IPS DF 4.7 (cell line): ENCODE results near the gene ZNF503.
"Not testable (repeated sequence)": the region's sequence is repeated elsewhere in the genome, so short reads cannot be mapped to it uniquely, and the experiment has no call there.

Experiments used
- DNase-seq: peaks from one replicate; pipeline ENCODE4 v3.0.0-alpha.2; 2013; ENCODE audit warnings: low spot score; ENCODE audit errors: extremely low read depth

Gene ZNF503

GRCh38 chr10:75395932-75396630, 5.5 kb downstream of the ZNF503 start:
- no peak for DNase-seq

- no peak for DNase-seq
Observed at GRCh38 chr10:75395066-75395931, 6.3 kb downstream of the ZNF503 start.

DNA sequence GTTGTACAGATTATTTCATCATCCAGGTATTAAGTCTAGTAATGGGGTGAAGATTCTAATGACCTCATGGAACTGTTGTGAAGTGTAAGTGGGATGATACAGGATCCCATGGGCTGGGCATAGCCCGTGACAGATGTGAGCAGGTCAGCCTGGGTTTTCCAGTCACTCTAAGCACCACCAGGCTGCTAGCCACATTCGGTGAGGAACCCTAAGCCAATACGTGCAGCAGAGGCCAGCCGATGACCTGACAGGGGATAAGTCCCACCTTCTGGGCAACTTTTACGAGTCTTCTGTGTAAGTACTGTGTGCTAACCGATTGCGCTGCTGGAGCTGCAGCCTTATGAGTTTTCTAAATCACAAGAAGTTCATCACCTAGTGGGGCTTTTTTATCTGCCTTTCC, 7.3 kb downstream of the ZNF503 start:
- DNase-seq = no peak

DNA sequence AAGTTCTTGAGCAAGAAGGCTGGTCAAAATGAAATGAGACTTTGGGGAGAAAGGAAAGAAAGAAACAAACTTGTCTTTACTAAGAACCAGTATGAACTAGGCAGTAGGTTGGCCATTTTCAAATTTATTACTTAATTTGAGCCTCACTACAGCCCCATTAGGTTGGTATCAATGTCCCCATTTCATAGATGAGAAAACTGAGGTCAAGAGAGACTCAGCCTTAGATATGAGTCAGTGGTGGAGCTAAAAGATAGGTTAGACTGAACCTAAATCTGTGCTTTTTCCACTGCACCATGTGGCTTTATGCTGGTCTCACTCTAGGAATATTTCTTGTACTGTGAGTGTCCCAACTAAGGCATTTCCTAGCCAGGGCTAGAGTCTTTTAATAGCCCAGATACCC, 8.8 kb downstream of the ZNF503 start:
- DNase-seq = no peak

- DNase-seq = no peak
Observed at GRCh38 chr10:75392271-75392670, 9.3 kb downstream of the ZNF503 start.

DNA sequence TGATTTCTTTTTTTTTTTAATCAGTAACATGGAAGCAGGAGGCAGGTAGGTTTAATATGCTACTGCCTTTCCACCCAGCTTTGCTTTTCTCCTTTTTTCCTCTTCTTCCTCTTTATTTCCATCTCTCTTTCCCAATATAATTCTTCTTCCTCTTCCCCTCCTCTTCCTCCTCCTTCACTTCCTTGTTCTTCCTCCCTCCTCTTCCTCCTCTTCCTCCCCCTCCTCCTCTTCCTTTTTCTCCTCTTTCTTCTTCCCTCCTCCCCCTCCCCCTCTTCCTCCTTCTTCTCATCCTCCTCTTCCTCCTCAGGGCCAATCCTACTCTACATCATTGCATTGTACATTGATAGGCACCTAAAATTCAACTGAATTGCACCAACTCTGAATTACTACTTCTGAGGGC, 11.4 kb downstream of the ZNF503 start:
- no peak for DNase-seq

DNA sequence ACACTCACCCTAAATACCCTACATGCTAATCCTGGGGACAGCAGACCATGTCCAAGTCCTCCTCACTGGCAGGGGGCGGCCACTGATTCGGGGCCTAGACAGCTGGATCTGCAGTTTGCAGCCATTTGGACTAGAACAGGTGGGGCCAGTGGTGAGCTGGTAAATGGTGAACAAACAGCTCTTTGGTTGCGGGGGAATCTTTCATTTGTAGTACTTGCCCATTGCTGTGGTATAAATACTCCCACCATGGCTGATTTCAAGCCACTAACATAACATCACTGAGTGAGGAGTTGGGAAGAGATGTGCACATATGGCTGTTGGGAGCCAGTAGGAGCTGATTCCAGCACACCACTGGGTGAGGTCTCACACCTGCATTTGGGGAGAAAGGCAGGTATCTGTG, 13.5 kb downstream of the ZNF503 start:
- no peak for DNase-seq

- no peak for DNase-seq
Observed at GRCh38 chr10:75386128-75386527, 15.4 kb downstream of the ZNF503 start.

- DNase-seq = no peak
Observed at GRCh38 chr10:75379817-75380216, 21.7 kb downstream of the ZNF503 start.

- no peak for DNase-seq
Observed at GRCh38 chr10:75379212-75379724, 22.3 kb downstream of the ZNF503 start.

GRCh38 chr10:75378379-75378778, 23.2 kb downstream of the ZNF503 start:
- no peak for DNase-seq

- DNase-seq = no peak
Observed at GRCh38 chr10:75377869-75378268, 23.7 kb downstream of the ZNF503 start.

GRCh38 chr10:75375838-75376237, 25.7 kb downstream of the ZNF503 start:
- DNase-seq = no peak

GRCh38 chr10:75371010-75371409, 30.6 kb downstream of the ZNF503 start:
- DNase-seq = no peak

DNA sequence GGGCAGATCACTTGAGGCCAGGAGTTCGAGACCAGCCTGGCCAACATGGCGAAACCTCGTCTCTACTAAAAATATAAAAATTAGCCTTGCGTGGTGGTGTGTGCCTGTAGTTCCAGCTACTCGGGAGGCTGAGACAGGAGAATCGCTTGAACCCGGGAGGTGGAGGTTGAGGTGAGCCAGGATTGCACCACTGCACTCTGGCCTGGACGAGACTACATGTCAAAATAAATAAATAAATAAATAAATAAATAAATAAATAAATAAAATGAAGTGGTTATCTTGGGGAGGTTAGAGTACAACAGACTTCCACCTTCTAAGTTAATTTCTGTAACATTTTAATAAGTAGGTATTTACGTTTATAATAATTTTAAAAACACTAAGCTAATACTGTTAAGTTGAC, 31.7 kb downstream of the ZNF503 start:
- DNase-seq = not testable (repeated sequence)

GRCh38 chr10:75367901-75368300, 33.7 kb downstream of the ZNF503 start:
- no peak for DNase-seq

DNA sequence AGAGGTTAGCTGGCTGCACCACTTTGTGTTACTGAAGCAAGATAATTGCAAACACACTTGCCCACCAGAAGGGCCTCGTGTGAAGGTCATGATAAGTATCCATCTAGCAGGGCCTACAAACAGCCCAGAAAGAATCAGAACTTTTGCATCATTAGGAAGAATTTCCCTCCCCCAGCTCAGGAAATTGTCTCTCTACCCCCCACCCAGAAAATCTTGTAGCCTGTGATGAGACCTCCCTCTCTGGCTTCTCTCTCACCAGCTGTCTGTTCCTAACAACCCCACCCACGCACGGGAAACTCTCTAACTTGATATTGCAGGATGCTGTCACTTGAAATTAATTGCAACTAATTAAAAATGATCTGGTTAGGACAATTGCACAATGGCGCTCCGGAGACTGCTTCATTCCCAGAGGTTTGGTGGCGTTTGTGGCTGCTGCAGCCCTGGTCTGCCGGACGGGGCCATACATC, 34.5 kb downstream of the ZNF503 start:
- DNase-seq = no peak

DNA sequence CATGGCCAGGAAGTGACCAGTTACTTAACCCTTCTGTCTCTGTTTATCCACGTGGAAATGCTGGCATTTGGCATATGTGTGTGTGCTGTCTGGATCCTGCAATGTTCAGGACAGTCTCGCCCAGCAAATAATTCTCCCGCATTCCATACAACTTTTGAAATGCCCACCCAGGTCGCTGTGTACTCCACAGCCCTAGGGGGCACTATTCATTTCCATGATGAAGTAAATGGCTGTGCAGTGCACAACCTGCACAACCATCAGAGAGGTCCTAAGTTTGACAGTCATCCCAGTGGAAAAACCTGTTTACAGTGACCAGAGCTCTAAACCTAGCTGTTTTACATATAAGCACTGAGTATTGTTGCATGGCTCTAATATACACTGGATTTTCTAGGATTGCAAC, 38.1 kb downstream of the ZNF503 start:
- no peak for DNase-seq

DNA sequence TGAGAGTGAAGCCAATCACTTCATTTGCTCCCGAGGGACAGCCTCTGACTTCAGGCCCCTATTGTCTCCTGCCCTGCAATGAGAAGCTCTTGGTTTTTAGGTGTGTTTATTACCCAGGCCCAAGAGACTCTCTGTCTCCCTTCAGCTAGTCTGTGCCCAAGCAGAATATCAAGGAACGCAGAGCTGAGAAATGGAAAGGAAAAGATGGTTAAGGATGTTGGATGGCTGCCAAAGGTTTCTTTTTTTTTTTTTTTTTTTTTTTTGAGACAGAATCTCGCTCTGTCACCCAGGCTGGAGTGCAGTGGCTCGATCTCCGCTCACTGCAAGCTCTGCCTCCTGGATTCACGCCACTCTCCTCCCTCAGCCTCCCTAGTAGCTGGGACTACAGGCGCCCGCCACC, 41.7 kb downstream of the ZNF503 start:
- DNase-seq = not testable (repeated sequence)

- DNase-seq = no peak
Observed at GRCh38 chr10:75358835-75359421, 42.6 kb downstream of the ZNF503 start.

DNA sequence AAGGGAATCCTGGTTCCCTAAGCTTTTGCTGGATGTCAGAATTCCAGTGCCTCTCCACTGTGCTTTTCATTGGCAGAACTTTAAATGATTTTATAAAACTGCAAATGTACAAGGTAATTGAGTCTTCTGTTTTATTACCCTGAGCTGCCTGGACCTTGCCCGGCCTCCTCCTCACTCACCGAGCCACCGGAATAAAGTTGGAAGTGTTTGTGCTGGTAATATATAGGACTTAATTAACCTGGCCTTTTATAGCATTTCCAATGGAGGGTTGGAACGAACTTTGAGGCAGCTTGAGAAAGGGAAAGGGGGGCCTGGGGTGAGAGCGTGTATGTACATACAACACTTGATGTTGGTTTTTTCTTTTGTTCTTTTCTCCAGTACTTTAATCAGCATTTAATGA, 43.4 kb downstream of the ZNF503 start:
- no peak for DNase-seq

DNA sequence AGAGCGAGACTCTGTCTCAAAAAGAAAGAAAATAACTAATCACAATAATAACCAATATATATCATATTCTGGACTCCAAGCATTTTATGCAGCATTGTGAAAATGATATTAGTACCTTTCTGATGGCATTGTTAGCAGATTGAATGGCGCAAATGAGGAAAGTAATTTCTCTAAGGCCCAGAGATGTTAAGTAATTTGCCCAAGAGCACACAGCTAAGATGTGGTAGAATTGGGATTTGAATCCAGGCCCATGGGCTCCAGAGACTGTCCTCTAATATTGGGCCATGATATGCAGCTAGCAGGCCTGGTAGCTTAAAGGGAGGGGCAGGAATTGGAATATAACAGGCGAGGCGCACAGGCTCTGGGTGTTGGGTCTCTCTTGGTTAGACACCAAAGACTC, 44.1 kb downstream of the ZNF503 start:
- no peak for DNase-seq
